Activated naive CD4-positive, alpha-beta T cell treated with anti-CD3 and anti-CD28 coated beads for 36 hours (primary cell): Measurements from ENCODE around the gene HMGN4. TPM values are rescaled to one million over a fixed set of nuclear protein-coding genes. Genes with fewer than 3 reads are reported as not detected.

ENCODE experiments used
- CTCF ChIA-PET: fragments of 350-600 bp; sonication (Branson Sonifier 250); formaldehyde crosslinking; loops from one replicate; lab custom pipeline; 2021; ENCODE audit warnings: antibody characterized with exemption; lab: Charles Lee
- DNase-seq: peaks from one replicate; pipeline ENCODE4 v3.0.0-alpha.2; 2020
- H3K27ac Mint-ChIP-seq: one replicate; pipeline ENCODE4 v1.8.0; 2021; ENCODE audit warnings: mild to moderate bottlenecking, mixed read lengths
- H3K27me3 Mint-ChIP-seq: one replicate; pipeline ENCODE4 v1.8.0; 2021; ENCODE audit warnings: low read depth, mixed read lengths
- H3K36me3 Mint-ChIP-seq: one replicate; pipeline ENCODE4 v1.8.0; 2021; ENCODE audit warnings: low read depth, mixed read lengths
- H3K4me1 Mint-ChIP-seq: one replicate; pipeline ENCODE4 v1.8.0; 2021; ENCODE audit warnings: low read depth, mixed read lengths
- H3K4me3 Mint-ChIP-seq: one replicate; pipeline ENCODE4 v1.8.0; 2021; ENCODE audit warnings: mild to moderate bottlenecking, moderate library complexity, mixed read lengths
- H3K9me3 Mint-ChIP-seq: one replicate; pipeline ENCODE4 v1.8.0; 2021; ENCODE audit warnings: mixed read lengths
- intact Hi-C: fragments of 100-400 bp; cut with micrococcal nuclease; formaldehyde crosslinking; loops from one replicate; pipeline ENCODE4 v1.15.1; 2023
- total RNA-seq, 2 experiments: library from RNA; stranded (reverse); gene quantifications; one replicate each; pipeline ENCODE4 v1.2.3, GENCODE V29; 2021

HMGN4 gene
- total RNA-seq, 2 experiments from 2014 or later: 70.4 to 73.2 TPM

DNA sequence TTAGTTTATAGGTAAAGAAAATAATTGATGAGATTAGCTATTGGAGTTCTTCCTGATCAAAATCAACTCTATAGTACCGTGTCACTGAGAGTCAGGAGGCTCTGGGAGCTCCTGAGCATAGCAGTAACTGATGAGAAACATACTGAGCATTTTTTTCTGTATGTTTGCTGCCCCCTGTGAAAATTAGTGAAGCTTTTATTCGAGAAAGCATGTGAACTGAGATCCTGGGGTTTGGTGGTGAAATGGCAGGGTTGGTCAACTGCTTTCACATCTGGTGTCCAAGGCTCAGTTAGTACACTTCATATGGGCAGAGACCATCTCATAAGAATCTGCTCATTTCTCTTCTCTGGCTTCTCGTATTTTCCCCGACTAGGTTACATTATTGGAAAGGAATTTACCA is 54.5 kb downstream of the HMGN4 start:
- intact Hi-C loops: loop anchor here (10.0 kb wide), 2 partner anchors 528 to 882 kb away; partner anchors contain the start of gene ZNF184
- Mint-ChIP-seq H3K27me3 (peaks cover 27% of the 10 kb centered on the region), H3K9me3 (no peaks in the 10 kb centered on the region), H3K36me3 (peaks cover 2% of the 10 kb centered on the region), H3K27ac (no peak overlapping the region), H3K4me3 (no peak overlapping the region), H3K4me1 (peaks cover 18% of the 10 kb centered on the region)
- CTCF ChIA-PET: interaction anchor here (1.2 to 5.3 kb wide), 3 partner anchors 13 to 22 kb away, joined by 4 to 106 read pairs (median 8); no protein-coding TSS in a partner anchor
- no peak for DNase-seq

DNA sequence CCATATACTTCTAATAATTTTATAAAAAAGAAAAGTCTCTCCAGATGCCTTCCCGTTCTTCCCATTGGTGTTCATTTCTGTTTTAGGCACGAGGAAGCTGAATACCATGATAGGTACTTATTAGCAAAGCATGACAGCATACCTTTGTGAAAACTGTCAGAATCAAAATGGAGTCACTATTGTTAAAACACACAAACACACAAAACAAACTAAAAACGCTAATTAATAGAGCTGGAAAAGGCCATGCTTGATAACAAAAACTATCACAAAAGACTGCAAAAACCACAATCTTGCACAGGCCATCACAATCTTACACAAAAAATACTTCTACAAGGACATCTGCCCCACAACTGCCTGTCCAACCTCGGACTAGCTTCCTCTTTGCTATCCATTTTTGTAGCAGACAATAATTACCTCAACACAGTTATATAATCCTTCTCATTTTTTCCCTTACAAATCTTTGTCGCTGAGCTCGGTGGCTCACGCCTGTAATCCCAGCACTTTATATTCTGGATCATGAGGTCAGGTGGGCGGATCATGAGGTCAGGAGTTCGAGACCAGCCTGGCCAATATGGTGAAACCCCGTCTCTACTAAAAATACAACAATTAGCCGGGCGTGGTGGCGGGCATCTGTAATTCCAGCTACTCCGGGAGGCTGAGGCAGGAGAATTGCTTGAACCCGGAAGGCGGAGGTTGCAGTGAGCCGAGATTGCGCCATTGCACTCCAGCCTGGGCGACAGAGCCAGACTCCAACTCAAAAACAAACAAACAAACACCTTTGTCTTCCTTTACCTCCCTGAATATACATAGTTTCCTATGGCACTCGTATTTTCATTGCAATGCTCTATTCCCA is 55.3 kb downstream of the HMGN4 start:
- intact Hi-C loops: loop anchor here (10.0 kb wide), 2 partner anchors 529 to 881 kb away; partner anchors contain the start of gene ZNF184
- H3K4me3 Mint-ChIP-seq: peak overlapping the region; percentile 52
- H3K9me3 Mint-ChIP-seq: no peaks in the 10 kb centered on the region
- CTCF ChIA-PET: interaction anchor here (2.5 to 5.3 kb wide), 3 partner anchors 14 to 253 kb away, joined by 8 to 106 read pairs (median 15); no protein-coding TSS in a partner anchor
- H3K27ac Mint-ChIP-seq: no peak overlapping the region
- DNase-seq: no peak
- peaks cover 27% of the 10 kb centered on the region for H3K27me3 Mint-ChIP-seq
- peaks cover 8% of the 10 kb centered on the region for H3K36me3 Mint-ChIP-seq
- peaks cover 27% of the 10 kb centered on the region for H3K4me1 Mint-ChIP-seq

DNA sequence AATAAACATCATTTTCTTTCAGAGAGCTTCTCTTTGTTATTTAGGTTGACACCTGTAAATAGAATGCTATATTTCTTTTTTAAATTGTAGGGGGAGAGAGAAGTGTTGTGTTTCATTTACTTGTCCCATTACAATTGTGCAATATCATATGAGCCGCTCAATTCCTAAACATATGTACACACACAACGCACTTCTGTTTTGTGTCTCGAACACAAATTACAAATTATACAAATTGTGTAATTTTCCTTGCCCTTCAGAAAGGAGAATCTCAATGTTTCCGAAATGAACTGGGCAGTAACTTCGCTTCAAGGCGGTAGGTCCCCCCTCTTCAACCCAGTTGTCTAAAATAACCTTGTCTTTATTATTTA is 55.9 kb downstream of the HMGN4 start:
- H3K4me1 Mint-ChIP-seq: peaks cover 31% of the 10 kb centered on the region
- peaks cover 27% of the 10 kb centered on the region for H3K27me3 Mint-ChIP-seq
- no peak overlapping the region for H3K27ac Mint-ChIP-seq
- H3K36me3 Mint-ChIP-seq: peaks cover 12% of the 10 kb centered on the region
- intact Hi-C loops: loop anchor here (10.0 kb wide), 2 partner anchors 529 to 881 kb away; partner anchors contain the start of gene ZNF184
- DNase-seq: no peak
- no peaks in the 10 kb centered on the region for H3K9me3 Mint-ChIP-seq
- peak overlapping the region; percentile 52 for H3K4me3 Mint-ChIP-seq
- CTCF ChIA-PET: interaction anchor here (1.0 to 5.3 kb wide), 4 partner anchors 14 to 253 kb away, joined by 3 to 106 read pairs (median 28); no protein-coding TSS in a partner anchor

DNA sequence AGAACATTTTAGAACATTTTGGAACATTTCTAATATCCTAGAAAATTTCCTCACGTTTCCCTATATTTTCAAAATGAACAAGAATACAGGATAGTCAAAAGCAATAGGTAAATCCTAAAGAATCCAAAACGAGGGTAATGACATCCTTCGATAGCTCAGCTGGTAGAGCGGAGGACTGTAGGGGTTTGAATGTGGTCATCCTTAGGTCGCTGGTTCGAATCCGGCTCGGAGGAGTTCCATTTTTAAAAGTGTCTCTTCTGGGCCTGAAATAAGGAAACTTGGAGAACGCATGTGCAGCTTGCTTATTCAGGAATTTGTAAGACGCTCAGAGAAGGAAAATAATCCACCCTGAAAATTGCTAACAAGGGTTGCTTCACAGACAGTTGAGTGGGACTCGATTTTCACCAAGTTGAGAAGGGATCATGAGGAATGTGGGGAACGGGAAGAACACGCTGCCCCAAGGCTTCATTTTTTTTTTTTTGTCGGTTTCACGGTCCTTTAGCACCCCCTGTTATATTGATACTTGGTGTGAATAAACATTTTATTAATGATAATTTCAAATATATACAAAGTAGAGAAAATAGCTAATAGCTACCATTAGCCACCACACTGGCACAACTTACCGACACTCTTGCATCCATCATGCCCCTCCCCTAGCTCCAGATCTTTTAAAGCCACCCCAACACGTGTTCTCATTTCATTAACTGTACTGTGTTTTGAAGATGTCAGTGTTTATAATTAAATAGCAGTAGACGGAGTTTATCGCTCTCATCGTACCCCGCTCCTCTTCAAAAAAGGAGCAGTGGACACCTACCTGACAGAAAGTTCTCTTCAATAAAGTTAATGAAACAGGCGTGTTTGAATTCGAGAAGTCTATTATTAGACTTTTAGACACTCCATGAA is 56.8 kb downstream of the HMGN4 start:
- Mint-ChIP-seq H3K4me3 (peak overlapping the region; percentile 56), H3K27me3 (peaks cover 27% of the 10 kb centered on the region), H3K36me3 (peaks cover 14% of the 10 kb centered on the region), H3K27ac (no peak overlapping the region), H3K4me1 (peaks cover 39% of the 10 kb centered on the region), H3K9me3 (no peaks in the 10 kb centered on the region)
- intact Hi-C loops: loop anchor here (1.0 to 10.0 kb wide), 8 partner anchors 18 to 880 kb away; partner anchors contain the start of gene ZNF184
- CTCF ChIA-PET: interaction anchor here (0.6 to 5.3 kb wide), 21 partner anchors 11 to 560 kb away, joined by 3 to 106 read pairs (median 3); no protein-coding TSS in a partner anchor
- peak; percentile 76 for DNase-seq

- peak; percentile 92 for DNase-seq
- Mint-ChIP-seq H3K27me3 (peaks cover 27% of the 10 kb centered on the region), H3K4me1 (peaks cover 47% of the 10 kb centered on the region), H3K36me3 (peaks cover 14% of the 10 kb centered on the region), H3K27ac (no peak overlapping the region), H3K9me3 (no peaks in the 10 kb centered on the region), H3K4me3 (no peak overlapping the region)
- CTCF ChIA-PET: interaction anchor here (0.8 to 5.3 kb wide), 18 partner anchors 10 to 559 kb away, joined by 3 to 106 read pairs (median 4); no protein-coding TSS in a partner anchor
- intact Hi-C loops: loop anchor here (1.0 to 10.0 kb wide), 11 partner anchors 18 to 1297 kb away; partner anchors contain the start of gene ZNF184
Observed at GRCh38 chr6:26595669-26596269, 57.6 kb downstream of the HMGN4 start.

Other genes starting within 250 kb of the HMGN4 start
- gene BTN3A2, start 173.2 kb upstream of the HMGN4 start, total RNA-seq: 10 to 100 TPM; 67.6 to 80.5 TPM
- gene BTN2A2, start 155.3 kb upstream of the HMGN4 start, total RNA-seq: 10 to 100 TPM; 18.3 to 18.7 TPM
- gene BTN3A1, start 136.1 kb upstream of the HMGN4 start, total RNA-seq: 10 to 100 TPM; 37.6 to 40.0 TPM
- 10 to 100 TPM; 40.4 to 40.8 TPM for gene BTN3A3, start 97.9 kb upstream of the HMGN4 start, total RNA-seq
- 10 to 100 TPM; 16.0 TPM for gene BTN2A1, start 80.4 kb upstream of the HMGN4 start, total RNA-seq
- under 1 TPM; 0.07 to 0.10 TPM for gene BTN1A1, start 38.1 kb upstream of the HMGN4 start, total RNA-seq
- gene ABT1, start 58.6 kb downstream of the HMGN4 start, total RNA-seq: 10 to 100 TPM; 17.3 to 18.4 TPM
- gene ZNF322, start 121.4 kb downstream of the HMGN4 start, total RNA-seq: 1 to 10 TPM; 8.8 to 9.6 TPM